A673 (cell line): Measurements from ENCODE around the gene GBF1.

ENCODE experiments used
- CTCF ChIP-seq: fragments of 300-800, 200-600 bp; sonication (generic); conservative IDR thresholded peaks from 2 replicates; pipeline ENCODE4 v1.5.1; 2017; ENCODE audit warnings: low read depth, mild to moderate bottlenecking, antibody characterized with exemption, low read length, moderate library complexity, mixed read lengths
- EZH2 ChIP-seq: fragments of 200-600 bp; sonication (generic); IDR thresholded peaks from 2 replicates; pipeline ENCODE4 v1.6.1; 2017; ENCODE audit warnings: borderline replicate concordance, low read depth, mild to moderate bottlenecking, mixed read lengths, antibody characterized with exemption, low read length; ENCODE audit not compliant: poor library complexity, severe bottlenecking

GRCh38 chr10:102395400-102396316 lies 150.3 kb downstream of the GBF1 start, which contains the start of gene NFKB2:
- TF ChIP-seq CTCF (no peak), EZH2 (no peak)
